C4-2B (cell line): Measurements from ENCODE around the gene EXOC3L4.
"Not testable (repeated sequence)": the region's sequence is repeated elsewhere in the genome, so short reads cannot be mapped to it uniquely, and the experiment has no call there.

ENCODE experiments used
- H3K27ac ChIP-seq: fragments of 450-650 bp; 2 replicates; pipeline ENCODE4 v1.5.1; 2017
- ZFX ChIP-seq: fragments of 450-650 bp; IDR thresholded peaks from 2 replicates; pipeline ENCODE4 v1.6.1; 2017
- TF ChIP-seq, protein P1 (sequence below): fragments of 450-650 bp; conservative IDR thresholded peaks from 2 replicates; pipeline ENCODE4 v1.5.1; 2017; ENCODE audit warnings: mild to moderate bottlenecking

The EXOC3L4 gene

GRCh38 chr14:103111232-103111868, 16.8 kb downstream of the EXOC3L4 start:
- no peak overlapping the region for H3K27ac ChIP-seq
- no peak for TF ChIP-seq ZFX
- TF ChIP-seq, protein P1, sequence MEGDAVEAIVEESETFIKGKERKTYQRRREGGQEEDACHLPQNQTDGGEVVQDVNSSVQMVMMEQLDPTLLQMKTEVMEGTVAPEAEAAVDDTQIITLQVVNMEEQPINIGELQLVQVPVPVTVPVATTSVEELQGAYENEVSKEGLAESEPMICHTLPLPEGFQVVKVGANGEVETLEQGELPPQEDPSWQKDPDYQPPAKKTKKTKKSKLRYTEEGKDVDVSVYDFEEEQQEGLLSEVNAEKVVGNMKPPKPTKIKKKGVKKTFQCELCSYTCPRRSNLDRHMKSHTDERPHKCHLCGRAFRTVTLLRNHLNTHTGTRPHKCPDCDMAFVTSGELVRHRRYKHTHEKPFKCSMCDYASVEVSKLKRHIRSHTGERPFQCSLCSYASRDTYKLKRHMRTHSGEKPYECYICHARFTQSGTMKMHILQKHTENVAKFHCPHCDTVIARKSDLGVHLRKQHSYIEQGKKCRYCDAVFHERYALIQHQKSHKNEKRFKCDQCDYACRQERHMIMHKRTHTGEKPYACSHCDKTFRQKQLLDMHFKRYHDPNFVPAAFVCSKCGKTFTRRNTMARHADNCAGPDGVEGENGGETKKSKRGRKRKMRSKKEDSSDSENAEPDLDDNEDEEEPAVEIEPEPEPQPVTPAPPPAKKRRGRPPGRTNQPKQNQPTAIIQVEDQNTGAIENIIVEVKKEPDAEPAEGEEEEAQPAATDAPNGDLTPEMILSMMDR: no peak

- TF ChIP-seq, protein P1: no peak
- TF ChIP-seq ZFX: no peak
Measured at GRCh38 chr14:103112400-103113243, 18.1 kb downstream of the EXOC3L4 start.

DNA sequence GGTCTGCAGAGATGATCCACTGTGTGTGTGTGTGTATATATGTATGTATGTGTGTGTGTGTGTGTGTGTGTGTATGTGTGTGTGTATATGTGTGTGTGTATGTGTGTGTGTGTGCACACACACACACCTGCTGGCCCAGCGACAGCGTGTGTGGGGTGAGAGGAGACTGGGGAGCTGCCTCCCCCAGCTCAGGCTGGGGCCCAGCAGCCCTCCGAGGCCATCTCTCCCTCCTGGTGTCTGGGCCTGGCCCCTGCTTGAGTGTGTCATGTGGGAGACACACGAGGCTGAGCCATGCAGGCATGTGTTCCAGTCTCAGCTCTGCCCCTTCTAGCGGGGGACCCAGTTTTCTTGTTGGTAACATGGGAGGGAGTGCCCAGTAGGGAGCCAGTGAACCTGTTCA, 18.8 kb downstream of the EXOC3L4 start:
- no peak overlapping the region for H3K27ac ChIP-seq
- TF ChIP-seq, protein P1: no peak
- TF ChIP-seq ZFX: no peak

More at GRCh38 chr14:103112400-103113243, 18.1 kb downstream of the EXOC3L4 start:
- no peak overlapping the region for H3K27ac ChIP-seq

GRCh38 chr14:103113774-103114173, 19.2 kb downstream of the EXOC3L4 start:
- TF ChIP-seq, protein P1: no peak
- TF ChIP-seq ZFX: no peak
- H3K27ac ChIP-seq: no peak overlapping the region

GRCh38 chr14:103115086-103115679, 20.7 kb downstream of the EXOC3L4 start:
- not testable (repeated sequence) for H3K27ac ChIP-seq

- H3K27ac ChIP-seq: no peak overlapping the region
- TF ChIP-seq, protein P1: no peak
- no peak for TF ChIP-seq ZFX
Measured at GRCh38 chr14:103115845-103116572, 21.5 kb downstream of the EXOC3L4 start.

DNA sequence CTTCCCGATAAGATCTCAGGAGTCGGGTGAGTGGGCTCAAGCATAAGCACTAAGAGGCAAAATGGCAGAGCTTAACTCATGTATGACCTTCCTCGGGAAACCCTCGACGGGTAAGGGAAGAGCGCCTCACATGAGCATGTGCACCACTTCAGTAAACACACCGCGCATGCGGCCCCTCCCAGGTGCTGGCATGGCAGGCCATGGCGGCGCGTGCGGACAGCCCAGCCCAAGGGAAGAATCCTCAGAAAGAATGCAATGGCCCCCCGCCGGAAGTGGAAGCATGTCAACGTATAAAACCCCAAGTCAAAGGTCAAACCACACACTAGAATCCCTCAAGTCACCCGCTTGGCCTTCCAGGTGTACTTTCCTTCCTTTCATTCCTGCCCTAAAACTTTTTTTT, 22.1 kb downstream of the EXOC3L4 start:
- no peak for TF ChIP-seq ZFX
- TF ChIP-seq, protein P1: no peak
- no peak overlapping the region for H3K27ac ChIP-seq

DNA sequence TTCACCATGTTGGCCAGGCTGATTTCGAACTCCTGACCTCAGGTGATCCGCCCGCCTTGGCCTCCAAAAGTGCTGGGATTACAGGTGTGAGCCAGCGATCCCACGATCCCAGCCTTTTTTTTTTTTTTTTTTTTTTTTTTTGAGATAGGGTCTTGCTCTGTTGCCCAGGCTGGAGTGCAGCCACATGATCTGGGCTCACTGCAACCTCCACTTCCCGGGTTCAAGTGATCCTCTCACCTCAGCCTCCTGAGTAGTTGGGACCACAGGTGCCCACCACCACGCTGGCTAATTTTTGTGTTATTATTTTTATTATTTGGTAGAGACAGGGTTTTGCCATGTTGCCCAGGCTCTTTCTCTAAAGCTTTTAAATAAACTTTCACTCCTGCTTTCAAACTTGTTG, 23.0 kb downstream of the EXOC3L4 start:
- H3K27ac ChIP-seq: not testable (repeated sequence)
